NCI-H1105 (cell line): ENCODE results near the gene LTBP3.
"Not testable (repeated sequence)": the region's sequence is repeated elsewhere in the genome, so short reads cannot be mapped to it uniquely, and the experiment has no call there.

Experiments used
- DNase-seq: peaks from one replicate; lab custom pipeline; 2025; lab: John Stamatoyannopoulos, UW

Gene LTBP3

DNA sequence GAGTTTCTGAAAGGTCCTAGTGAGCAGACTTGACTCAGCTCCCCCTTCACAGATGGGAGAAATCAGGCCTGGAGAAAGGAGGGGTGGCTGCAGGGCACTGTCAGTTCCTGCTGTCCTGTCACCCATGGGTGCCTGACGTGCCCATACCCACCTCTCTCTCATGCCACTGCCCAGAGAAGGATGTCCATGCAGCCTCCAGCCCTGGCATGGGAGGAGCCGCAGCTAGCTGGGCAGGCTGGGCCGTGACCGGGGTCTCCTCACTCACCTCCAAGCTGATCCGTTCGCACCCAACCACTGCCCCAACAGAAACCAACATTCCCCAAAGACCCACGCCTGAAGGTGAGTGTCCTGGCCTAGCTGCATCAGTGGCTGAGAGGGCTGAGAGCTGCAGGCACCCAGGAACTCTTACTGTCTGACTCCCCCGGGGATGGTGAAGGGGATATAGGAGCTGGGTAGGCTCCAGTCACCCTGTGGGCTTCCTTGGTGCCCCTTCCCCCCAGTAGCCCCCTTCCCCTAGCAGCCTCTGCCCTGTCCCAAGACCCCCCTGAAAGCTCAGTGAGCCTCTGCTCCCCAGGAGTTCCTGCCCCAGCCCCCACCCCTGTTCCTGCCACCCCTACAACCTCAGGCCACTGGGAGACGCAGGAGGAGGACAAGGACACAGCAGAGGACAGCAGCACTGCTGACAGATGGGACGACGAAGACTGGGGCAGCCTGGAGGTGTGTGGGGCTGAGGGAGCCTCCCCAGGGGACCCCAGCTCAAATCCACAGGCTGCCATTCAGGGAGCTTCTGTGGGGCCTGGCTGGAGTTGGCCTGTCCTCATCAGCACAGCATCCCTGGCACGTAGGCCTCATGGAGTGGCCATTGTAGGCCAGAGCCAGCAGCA, 21.5 kb downstream of the LTBP3 start:
- no peak for DNase-seq

DNA sequence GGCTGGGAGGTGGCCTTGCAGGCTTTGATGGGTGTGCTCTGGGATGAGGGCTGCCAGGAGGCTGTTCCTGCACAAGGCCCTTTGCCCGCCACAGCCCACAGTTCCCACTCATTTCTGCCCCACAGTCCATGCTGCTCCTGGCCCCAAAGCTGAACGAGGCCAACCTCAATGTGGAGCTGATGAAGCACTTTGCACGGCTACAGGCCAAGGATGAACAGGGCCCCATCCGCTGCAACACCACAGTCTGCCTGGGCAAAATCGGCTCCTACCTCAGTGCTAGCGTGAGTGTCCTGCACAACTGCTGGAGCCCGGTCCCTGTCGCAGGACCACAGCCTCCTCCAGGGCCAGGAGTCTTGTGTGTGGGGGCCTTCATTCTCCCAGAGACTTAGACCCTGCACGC, 23.1 kb downstream of the LTBP3 start:
- DNase-seq, result no peak

DNA sequence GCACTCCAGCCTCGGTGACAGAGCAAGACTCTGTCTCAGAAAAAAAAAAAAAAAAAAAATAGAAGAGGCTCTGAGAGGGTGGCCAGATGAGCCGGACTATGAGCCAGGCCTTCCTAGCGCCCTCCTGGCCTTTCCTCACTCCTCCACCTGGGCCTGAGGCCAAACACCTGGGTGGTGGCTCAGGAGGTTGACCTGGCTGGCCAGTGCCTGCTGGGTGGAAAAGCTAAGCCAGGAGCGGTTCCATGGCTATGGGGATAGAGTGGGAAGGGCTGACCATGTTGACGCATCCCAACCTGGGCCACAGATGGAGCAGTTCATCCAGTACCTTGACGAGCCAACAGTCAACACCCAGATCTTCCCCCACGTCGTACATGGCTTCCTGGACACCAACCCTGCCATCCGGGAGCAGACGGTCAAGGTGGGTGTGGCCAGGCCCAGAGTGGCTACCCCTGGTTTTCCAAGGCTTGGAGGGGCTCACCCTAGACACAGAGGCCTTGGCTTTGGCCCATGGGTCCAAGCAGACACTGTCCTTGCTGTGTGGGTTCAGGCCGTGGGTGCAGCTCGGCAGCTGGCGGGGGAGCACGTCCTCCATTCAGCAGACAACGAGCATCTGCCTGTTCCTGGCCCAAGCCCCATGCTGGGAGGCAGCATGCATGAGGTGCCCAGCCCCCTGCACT, 25.6 kb downstream of the LTBP3 start:
- DNase-seq, result no peak

DNA sequence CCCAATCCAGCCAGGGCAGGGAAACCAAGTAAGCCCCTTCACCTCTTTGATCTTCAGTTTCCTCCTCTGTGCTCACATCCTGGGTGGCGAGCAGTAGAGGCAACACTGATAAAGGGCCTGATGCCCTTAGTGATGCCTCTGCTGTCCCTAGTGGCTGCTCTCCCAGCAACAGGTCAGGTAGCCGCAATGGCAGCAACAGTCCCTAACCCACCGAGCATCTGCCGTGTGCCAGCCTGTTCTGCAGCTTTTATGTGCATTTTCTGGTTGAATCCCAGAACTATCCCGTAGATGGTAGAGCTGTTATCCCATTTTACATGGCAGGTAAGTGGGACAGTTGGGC, 28.0 kb downstream of the LTBP3 start:
- no peak for DNase-seq

DNA sequence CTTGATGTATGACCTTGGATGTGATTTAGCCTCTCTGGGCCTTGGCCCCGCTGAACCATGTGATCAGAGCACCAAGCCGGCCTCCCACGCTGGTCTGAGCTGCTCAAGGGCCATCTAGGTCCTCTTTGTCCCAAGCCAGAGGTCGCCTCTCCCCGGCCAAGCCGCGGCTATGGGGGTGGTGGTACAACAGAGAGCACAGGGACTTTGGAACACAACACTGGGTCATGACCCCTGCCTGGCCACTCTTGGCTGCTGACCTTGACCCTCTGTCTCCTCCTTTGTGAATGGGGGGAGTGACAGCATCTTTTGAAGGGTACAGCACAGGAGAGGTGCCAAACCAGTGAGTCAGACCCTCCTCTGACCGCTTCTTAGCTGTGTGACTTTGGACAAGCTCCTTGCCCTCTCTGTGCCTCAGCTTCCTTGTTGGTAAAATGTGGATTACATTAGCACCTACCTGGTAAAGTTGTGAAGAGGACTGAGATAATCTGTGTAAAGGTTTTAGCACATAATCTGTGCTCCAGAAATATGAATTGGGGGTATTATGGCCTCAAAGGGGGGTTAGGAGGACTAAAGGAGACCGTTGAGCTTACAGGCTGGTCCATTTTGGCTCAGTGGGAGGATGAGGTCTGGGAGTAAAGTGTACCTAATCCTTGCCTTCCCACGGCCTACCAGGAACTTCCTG, 28.5 kb downstream of the LTBP3 start:
- DNase-seq, result no peak

DNA sequence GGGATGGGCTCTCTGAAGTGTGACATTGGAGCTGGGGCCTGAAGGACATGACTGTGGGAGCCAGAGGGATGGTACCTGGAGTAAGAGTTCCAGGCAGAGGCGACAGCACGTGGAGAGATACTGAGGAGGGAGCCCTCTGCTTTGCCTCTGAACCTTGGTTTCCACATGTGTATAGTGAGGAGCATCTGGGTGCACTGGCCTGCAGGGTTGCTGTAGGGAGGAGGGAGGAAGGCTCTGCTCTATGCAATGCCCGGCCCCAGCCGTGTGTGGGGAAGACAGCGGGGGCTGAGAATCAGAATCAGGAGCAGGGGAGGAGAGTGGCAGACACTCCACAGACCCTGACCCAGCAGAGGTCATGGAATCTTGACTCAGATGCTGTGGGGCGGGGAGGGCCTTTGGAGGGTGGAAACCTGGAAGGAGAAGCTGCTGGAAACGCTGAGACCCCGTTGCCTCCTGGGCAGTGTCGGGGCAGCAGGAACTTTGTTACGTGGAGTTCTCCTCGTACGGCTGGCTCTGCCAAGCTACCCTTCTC, 29.3 kb downstream of the LTBP3 start:
- DNase-seq, result no peak

DNA sequence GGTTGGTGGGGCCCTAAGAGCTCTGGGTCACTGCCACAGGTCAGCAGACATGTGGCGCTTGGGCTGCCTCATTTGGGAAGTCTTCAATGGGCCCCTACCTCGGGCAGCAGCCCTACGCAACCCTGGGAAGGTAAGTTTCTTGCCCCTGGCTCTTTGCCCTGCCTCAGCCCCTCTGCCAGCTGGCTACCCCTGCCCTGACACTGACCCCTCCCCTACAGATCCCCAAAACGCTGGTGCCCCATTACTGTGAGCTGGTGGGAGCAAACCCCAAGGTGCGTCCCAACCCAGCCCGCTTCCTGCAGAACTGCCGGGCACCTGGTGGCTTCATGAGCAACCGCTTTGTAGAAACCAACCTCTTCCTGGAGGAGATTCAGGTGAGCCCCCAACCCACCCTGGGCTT, 31.4 kb downstream of the LTBP3 start:
- no peak for DNase-seq

DNA sequence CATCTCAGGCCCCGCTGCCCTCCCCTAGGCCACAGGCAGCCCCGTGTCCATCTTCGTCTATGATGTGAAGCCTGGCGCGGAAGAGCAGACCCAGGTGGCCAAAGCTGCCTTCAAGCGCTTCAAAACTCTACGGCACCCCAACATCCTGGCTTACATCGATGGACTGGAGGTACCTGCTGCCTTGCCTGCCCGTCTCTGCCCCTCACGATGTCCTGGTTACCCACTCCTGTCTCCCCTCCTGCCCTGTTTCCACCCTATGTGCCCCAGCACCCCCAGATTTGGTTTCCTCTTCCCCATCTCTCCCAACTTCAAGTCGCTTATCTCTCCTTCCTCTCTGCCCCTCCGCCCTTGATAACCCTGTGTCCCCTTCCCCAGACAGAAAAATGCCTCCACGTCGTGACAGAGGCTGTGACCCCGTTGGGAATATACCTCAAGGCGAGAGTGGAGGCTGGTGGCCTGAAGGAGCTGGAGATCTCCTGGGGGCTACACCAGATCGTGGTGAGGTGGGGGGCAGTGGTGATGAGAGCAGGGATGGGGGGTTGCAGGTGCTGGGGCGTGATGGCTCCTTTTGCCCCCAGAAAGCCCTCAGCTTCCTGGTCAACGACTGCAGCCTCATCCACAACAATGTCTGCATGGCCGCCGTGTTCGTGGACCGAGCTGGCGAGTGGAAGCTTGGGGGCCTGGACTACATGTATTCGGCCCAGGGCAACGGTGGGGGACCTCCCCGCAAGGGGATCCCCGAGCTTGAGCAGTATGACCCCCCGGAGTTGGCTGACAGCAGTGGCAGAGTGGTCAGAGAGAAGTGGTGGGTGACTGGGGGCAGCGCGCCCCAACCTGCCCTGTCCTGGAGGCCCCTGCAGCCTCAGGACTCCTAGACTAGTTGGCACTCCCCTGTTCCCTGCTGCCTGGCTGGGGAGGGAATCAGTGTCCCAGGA, 32.3 kb downstream of the LTBP3 start:
- no peak for DNase-seq

DNA sequence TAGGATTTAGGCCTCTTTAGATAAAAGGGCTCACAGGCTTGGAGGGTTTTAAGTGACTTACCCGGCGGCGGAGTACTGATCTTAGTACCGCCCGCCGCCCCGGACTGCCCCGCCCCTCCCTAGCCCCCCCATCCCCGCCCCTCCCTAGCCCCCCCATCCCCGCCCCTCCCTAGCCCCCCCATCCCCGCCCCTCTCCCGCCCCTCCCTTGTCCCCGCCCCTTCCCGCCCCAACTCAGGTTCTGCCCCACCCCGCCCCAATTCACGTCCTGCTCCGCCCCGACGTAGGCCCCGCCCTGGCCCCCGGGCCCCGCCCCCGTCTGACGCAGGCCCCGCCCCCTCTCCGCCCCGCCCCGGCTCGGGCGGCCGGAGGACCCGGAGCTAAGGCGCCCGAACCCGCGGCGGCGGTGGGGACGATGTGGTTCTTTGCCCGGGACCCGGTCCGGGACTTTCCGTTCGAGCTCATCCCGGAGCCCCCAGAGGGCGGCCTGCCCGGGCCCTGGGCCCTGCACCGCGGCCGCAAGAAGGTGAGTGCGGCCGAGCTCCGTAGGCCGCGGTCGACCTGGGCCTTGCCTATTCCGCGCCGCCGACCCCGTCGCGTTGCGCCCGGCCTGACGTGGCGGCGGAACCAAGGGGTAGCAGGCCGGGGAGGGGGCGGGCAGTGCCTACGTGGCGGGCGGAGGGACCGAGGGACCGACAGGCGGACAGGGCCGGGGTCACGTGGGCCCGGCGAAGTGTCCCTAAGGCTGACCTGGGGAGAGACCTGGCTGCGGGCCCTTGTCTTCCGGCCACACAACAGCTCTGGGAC, 33.2 kb downstream of the LTBP3 start, which contains the start of gene SCYL1:
TSS of gene SCYL1 (plus strand) at position 343 of the 805 bp plus-strand sequence. CDS start at position 414, 71 bp downstream.
- peak; percentile 60 for DNase-seq

DNA sequence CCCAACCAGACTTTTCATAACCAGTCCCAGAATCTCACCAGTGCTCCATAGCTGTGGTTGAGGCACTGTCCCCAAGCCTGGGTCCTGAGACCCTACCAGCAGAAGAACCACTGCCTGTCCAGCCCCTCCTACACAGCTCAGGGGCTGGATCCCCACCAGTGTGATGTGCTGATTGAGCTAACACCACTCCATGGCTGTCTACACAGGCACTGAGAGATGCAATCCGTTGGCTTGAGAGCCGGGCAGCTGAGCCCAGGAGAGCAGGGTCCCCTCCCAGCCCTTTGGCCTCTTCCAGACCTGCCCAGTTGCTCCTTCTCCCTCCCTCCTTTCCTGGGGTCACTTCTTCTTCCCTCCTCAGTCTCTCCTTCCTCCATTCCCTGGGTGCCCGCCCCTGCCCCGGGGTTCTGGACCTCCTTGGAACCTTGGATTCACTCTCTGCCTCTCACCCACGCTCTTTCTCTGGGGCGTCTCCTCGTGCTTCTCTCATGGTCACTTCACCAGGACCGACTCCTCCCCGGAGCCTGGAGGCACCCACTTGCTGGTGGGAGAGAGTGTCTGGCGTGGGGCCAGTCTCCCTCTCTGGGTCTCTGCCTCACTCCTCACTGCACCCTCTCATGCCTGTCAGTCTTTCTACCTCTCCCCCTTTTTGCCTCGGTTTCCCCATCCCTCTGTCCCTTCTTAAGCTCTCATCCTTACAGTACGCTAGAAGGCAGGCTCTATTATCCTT, 34.0 kb downstream of the LTBP3 start:
- DNase-seq, result no peak

DNA sequence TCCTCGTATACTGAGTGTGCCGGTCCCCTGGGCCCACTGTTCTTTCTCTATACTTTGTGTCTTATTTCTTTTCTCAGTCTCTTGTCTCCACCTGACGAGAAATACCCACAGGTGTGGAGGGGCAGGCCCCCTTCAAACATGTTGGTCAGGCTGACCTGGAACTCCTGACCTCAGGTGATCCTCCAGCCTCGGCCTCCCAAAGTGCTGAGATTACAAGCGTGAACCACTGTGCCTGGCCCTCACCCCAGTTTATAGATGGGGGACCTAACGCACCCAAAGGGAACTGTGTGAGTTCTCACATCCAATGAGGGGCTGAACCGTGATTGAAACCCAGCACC, 34.6 kb downstream of the LTBP3 start:
- not testable (repeated sequence) for DNase-seq

DNA sequence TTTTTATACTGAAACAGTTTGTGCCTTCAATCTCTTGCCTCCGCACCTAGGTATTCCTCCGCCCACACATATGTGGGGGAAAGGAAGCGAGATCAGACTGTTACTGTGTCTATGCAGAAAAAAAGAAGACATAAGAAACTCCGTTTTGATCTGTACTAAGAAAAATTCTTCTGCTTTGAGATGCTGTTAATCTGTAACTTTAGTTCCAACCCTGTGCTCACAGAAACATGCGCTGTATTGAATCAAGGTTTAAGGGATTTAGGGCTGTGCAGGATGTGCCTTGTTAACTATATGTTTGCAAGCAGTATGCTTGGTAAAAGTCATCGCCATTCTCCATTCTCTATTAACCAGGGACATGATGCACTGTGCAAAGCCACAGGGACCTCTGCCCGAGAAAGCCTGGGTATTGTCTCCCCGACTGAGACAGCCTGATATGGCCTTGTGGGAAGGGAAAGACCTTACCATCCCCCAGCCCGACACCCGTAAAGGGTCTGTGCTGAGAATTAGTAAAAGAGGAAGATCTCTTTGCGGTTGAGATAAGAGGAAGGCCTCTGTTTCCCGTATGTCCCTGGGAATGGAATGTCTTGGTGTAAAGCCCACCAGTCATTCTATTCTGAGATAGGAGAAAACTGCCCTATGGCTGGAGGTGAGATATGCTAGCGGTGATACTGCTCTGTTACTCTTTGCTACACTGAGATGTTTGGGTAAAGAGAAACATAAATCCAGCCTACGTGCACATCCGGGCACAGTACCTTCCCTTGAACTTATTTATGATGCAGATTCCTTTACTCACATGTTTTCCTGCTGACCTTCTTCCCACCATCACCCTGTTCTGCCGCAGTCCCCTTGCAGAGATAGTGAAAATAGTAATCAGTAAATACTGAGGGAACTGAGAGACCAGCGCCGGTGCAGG, 35.2 kb downstream of the LTBP3 start:
- DNase-seq, result not testable (repeated sequence)

DNA sequence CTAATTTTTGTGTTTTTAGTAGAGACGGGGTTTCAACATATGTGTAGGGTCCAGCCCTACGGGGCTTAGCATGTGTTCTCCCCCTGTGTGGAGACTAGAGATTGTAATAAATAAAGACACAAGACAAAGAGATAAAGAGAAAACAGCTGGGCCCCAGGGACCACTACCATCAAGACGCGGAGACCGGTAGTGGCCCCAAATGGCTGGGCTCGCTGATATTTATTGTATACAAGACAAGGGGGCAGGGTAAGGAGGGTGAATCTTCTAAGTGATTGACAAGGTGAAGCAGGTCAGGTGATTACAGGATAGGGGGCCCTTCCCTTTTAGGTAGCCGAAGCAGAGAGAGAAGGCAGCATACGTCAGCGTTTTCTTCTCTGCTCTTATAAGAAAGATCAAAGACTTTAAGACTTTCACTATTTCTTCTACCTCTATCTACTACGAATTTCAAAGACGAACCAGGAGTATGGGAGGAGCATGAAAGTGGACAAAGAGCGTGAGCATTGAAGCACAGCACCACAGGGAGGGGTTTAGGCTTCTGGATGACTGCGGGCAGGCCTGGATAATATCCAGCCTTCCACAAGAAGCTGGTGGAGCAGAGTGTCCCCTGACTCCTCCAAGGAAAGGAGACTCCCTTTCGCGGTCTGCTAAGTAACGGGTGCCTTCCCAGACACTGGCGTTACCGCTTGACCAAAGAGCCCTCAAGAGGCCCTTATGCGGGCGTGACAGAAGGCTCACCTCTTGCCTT, 36.2 kb downstream of the LTBP3 start:
- DNase-seq, result not testable (repeated sequence)

DNA sequence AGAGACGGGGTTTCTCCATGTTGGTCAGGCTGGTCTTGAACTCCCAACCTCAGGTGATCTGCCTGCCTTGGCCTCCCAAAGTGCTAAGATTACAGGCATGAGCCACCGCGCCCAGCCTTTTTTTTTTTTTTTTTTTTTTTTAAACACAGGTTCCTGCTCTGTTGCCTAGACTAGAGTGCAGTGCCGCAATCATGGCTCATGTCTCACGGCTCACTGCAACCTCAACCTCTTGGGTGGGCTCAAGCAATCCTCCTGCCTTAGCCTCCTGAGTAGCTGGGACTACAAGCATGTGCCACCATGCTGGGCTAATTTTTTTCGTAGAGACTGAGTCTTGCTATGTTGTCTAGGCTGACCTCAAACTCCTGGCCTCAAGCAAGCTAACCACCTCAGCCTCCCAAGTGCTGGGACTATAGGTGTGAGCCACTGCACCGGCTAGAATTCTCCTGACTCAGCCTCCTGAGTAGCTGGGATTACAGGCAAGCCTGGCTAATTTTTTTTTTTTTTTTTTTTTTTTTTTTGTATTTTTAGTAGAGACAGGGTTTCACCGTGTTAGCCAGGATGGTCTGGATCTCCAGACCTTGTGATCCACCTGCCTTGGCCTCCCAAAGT, 39.1 kb downstream of the LTBP3 start:
- not testable (repeated sequence) for DNase-seq

DNA sequence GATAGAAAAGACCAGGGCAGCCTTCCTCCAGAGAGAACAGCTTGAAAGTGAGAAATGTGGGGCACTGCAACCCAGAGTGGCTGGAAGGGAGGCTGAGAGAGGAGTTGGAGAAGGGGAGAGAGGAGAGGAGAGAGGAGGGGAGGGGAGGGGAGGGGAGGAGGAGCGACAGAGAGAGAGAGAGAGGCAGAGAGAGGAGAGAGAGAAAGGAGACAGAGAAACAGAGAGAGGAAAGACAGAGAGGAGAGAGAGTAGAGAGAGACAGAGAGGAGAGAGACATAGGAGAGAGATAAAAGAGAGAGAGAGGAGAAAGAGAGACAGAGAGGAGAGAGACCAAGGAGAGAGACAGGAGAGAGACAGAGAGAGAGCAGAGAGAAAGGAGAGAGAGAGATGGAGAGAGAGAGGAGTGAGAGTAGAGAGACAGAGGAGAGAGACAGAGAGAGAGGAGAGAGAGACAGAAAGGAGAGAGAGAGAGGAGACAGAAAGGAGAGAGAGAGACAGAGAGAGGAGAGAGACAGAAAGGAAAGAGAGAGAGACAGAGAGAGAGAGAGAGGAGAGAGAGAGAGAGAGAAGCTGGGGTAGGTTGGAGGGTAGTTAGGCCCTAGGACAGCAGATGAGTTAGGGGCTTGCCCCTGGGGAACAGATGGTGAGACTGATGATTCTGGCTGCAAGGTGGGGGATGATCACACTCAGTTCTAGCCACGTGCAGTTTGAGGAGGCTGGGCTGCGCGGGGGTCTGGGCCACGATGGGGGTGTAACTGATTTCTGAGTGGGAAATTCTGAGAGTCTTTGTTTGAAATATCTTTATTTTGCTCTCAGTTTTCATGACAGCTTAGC, 41.8 kb downstream of the LTBP3 start:
- DNase-seq, result no peak

DNA sequence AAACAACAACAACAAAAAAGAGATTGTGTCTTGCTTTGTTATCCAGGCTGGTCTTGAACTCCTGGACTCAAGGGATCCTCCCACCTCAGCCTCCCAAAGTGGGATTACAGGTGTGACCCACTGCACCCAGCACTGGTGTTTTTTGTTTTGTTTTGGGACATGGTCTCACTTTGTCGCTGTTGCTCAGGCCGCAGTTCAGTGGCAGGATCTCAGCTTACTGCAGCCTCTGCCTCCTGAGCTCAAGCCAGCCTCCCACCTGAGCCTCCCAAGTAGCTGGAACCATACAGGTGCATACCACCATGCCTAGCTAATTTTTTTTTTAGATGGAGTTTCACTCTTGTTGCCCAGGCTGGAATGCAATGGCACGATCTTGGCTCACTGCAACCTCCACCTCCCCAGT, 45.8 kb downstream of the LTBP3 start:
- DNase-seq, result not testable (repeated sequence)
